GM12801 (cell line): ENCODE measurements around the gene VWDE.

Experiments
- TF ChIP-seq, protein P1 (sequence below): IDR thresholded peaks from one replicate; pipeline ENCODE4 v1.5.1; 2011; ENCODE audit warnings: control low read depth; ENCODE audit not compliant: insufficient read length; ENCODE audit errors: extremely low read depth

Gene VWDE

DNA sequence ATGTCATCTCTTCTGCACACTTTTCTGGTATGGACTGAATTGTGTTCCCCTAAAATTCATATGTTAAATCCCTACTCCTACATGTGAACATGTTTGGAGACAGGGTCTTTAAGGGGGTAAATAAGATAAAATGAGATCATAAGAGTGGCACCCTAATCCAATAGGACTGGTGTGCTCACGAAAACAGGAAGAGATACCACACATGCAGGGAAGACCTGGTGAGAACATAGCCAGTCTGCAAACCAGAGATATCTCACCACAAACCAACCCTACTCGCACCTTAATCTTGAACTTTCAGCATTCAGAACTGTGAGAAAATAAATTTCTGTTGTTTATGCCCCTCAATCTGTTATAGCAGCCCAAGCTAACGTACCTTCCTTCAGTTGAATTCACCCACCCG, 51.8 kb downstream of the VWDE start:
- TF ChIP-seq, protein P1, sequence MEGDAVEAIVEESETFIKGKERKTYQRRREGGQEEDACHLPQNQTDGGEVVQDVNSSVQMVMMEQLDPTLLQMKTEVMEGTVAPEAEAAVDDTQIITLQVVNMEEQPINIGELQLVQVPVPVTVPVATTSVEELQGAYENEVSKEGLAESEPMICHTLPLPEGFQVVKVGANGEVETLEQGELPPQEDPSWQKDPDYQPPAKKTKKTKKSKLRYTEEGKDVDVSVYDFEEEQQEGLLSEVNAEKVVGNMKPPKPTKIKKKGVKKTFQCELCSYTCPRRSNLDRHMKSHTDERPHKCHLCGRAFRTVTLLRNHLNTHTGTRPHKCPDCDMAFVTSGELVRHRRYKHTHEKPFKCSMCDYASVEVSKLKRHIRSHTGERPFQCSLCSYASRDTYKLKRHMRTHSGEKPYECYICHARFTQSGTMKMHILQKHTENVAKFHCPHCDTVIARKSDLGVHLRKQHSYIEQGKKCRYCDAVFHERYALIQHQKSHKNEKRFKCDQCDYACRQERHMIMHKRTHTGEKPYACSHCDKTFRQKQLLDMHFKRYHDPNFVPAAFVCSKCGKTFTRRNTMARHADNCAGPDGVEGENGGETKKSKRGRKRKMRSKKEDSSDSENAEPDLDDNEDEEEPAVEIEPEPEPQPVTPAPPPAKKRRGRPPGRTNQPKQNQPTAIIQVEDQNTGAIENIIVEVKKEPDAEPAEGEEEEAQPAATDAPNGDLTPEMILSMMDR: no peak

DNA sequence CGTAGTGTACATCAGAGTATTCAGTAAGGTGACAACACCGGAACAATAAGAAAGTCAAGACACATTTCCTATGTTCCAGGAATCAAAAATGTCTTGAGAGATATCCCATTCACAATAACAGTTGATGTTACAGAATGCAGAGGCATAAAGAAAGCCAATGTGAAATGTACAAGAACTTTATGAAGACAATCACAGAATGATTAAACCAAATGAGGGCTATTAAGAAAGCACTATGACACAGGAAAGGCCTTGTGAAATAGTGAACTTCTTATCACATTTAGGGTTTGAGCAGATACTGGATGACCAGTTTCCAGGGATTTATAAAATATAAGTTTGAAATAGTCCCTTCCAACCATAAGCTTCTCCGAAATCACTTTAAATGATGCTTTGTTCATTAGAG, 52.7 kb downstream of the VWDE start:
- TF ChIP-seq, protein P1: no peak

DNA sequence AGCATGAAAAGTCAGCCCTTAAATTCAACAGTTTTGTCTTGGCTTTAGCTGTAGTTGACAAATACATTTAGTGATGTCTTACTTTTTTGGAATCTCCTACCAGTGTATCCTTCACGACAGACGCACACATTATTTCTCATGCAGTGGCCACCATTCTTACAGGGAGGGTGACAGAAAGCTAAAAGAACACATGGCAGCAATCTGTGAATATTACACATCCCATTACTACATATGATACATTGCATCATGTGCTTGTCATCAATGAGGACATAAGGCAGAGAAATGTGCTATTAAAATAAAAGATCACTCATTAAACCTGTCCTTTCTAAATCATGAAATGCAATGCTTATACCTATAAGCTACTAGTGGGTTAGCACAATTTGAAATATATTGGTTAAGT, 66.6 kb downstream of the VWDE start:
- TF ChIP-seq, protein P1: no peak

- TF ChIP-seq, protein P1: no peak
These were observed 74.5 kb downstream of the VWDE start for GRCh38 chr7:12328888-12329770.

DNA sequence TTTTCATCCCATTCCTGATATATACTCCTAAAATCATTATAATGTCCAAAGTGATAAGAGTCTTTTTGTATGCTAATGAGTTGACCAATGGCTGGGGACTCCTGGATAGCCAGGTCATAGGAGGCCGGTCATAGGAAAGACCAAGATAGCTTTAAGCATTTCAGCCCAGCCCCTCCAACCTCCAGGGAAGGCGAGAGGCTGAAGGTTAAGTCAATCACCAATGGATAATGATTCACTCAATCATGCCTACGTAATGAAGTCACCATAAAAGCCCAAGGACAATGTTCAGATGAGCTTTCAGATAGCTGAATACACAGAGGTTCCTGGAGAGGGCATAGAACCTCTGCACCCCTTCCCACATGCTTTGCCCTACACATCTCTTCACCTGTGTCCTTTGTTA, 75.7 kb downstream of the VWDE start:
- TF ChIP-seq, protein P1: no peak

- TF ChIP-seq, protein P1: no peak
These were observed 78.0 kb downstream of the VWDE start for GRCh38 chr7:12325646-12326045.

- TF ChIP-seq, protein P1: no peak
These were observed 80.2 kb downstream of the VWDE start for GRCh38 chr7:12323415-12323814.

- TF ChIP-seq, protein P1: no peak
These were observed 80.8 kb downstream of the VWDE start for GRCh38 chr7:12322903-12323300.
